ENCODE measurements around the gene RNF31.
A peak's percentile ranks its signal among the peaks of the same experiment; 100 is the strongest.

RNF31 gene

DNA sequence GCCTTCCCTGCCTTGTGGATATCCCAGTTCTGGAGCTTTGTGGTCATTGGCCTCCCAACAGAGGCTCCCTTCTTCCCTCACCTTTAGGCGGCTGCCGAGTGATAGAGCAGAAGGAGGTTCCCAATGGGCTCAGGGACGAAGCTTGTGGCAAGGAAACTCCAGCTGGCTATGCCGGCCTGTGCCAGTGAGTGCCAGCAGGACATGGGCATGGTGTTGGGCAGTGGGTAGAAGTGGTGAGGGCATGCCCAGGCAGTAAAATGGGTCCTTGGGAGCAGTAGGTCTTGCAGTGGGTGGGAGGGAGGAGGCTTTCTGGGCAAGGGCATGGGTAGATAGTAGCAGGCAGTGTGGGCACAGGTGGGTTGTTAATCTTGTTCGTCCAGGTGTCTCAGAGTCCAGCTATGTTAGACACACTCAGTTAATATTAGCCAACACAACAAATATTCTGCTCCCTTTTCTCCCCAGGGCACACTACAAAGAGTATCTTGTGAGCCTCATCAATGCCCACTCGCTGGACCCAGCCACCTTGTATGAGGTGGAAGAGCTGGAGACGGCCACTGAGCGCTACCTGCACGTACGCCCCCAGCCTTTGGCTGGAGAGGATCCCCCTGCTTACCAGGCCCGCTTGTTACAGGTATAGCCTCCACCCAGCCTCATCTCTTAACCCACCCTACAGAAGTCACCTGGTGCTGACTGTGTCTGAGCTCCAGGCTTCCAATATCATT lies 12.6 kb downstream of the RNF31 start:
- DNase-seq (ENCODE audit: low spot score), result no peak

DNA sequence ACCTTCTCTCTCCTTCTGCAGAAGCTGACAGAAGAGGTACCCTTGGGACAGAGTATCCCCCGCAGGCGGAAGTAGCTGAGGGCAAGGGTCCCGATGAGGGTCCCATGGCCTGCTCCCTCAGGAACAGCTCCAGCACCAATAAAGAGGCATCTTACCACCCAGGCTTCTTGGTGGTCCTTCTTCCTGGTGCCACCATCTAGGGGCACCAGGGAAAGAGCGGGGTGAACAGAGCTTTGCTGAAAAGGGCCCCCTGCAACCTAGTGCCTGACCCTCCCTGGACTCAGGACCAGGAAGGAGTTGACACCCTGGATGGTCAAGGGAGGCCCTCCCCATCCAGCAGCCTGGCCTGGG lies 13.2 kb downstream of the RNF31 start:
- no peak for DNase-seq (ENCODE audit: low spot score)

DNA sequence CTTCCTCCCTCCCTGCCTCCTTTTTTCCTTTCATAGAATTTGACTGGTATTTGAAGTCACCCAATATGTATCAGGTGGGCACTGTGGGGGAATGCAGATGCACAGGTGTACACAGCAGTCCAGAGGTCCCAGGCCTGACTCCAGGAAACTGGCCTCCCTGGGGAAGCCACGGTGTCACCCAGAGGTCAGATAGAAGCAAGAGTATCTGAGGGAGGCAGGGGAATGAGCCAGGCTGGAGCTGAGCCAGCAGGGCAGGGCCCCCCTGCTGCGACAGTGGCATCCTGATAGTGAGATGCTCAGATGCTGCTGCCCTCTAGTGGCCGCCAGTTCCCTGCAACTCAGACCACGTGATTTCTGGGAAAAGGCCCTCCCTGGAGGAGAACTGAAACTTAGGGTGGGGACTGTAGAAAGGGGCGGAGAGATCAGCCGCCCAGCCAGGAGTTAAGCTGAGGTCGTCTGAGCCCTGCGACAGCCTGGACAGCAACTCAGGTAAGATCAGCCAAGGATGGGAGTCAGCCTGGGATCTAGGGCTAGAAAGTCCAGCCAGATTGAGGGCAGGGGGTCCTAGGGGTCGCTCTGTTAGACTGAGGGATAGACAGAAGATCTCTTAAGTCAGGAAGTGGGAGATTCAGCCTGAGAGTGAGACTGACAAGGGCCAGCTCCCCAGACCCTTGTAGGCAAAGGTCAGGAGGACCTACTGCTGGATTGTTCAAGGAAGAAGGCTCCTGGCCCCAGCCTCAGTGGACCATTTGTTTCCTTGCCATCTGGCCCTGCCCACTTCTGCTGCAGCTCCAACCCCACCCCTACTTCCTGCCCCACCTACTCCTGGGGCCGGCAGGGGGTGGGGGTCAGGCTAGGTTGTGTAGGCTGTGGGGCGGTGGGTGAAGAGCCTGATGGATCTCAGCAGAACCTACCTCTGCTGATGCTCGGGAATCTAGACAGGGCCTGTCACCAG lies 13.8 kb downstream of the RNF31 start, which contains the start of gene IRF9:
Gene IRF9 (plus strand): TSS at position 416 of the 955 bp plus-strand sequence. CDS start 880 bp downstream, outside the sequence.
- DNase-seq (ENCODE audit: low spot score), result peak; percentile 94

DNA sequence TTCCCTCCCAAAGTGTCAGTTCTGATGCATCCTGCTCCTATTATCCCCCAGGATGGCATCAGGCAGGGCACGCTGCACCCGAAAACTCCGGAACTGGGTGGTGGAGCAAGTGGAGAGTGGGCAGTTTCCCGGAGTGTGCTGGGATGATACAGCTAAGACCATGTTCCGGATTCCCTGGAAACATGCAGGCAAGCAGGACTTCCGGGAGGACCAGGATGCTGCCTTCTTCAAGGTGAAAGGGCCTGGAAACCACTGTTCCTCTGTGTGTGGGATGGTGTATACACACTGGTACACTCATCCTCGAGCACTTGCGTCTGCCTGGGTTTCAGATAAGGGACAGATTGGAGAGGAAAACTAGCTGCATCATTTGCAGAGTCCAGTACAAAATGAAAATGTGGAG lies 14.8 kb downstream of the RNF31 start:
- no peak for DNase-seq (ENCODE audit: low spot score)

DNA sequence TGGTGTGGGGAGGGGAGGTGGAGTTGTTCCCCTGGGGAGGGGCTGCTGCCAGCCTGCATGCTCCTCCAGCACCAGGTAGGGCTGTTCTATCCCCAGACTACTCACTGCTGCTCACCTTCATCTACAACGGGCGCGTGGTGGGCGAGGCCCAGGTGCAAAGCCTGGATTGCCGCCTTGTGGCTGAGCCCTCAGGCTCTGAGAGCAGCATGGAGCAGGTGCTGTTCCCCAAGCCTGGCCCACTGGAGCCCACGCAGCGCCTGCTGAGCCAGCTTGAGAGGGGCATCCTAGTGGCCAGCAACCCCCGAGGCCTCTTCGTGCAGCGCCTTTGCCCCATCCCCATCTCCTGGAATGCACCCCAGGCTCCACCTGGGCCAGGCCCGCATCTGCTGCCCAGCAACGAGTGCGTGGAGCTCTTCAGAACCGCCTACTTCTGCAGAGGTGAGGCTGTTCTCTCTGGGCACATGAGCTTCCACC lies 17.3 kb downstream of the RNF31 start:
- no peak for DNase-seq (ENCODE audit: low spot score)

GRCh38 chr14:24165785-24166184 lies 18.5 kb downstream of the RNF31 start:
- no peak for DNase-seq (ENCODE audit: low spot score)

- DNase-seq (ENCODE audit: low spot score), result no peak
Measured at GRCh38 chr14:24167469-24168114, 20.3 kb downstream of the RNF31 start.

GRCh38 chr14:24171422-24172260 lies 24.3 kb downstream of the RNF31 start, which contains the start of gene REC8:
TSS of gene REC8 (plus strand) at chr14:24172080. CDS start at chr14:24172553, 473 bp downstream.
- peak; percentile 98 for DNase-seq (ENCODE audit: low spot score)

DNA sequence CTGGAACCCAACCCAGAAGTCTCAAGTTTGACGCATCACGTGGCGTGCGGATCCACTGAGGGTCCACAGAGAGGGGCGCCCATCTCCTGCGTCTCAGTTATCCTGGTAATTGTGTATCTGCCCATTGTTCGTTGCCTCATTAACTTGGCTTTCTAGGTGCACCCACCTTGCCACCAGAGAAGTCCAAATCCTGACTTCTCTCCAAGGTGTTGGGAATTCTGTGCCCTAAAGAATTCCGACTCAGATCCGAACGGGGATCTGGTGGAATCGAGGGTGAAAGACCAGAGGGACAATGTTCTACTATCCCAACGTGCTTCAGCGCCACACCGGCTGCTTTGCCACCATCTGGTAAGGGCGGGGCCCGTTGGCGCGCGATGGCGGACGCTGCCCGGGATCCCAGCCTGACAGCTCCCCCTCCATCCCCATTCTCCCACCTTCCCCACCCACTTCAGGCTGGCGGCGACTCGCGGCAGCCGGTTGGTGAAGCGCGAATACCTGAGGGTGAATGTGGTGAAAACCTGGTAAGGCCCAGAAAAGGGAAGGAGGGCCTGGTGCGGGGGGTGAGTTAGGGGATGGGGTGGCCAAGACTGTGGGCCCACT lies 25.1 kb downstream of the RNF31 start:
- DNase-seq (ENCODE audit: low spot score), result no peak

DNA sequence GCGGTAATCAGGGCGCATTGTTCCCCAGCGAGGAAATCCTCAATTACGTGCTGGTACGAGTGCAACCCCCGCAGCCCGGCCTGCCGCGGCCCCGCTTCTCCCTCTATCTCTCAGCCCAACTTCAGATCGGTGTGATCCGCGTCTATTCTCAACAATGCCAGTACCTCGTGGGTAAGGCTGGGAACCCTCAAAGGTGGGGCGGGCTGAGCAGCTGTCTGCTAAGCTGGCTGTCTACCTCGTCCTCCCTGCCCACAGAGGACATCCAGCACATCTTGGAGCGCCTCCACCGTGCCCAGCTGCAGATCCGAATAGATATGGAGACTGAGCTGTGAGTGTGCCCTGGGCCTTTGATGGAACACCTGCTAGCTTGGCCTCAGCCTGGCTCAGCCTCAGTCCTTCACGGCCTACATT lies 25.6 kb downstream of the RNF31 start:
- DNase-seq (ENCODE audit: low spot score), result no peak

DNA sequence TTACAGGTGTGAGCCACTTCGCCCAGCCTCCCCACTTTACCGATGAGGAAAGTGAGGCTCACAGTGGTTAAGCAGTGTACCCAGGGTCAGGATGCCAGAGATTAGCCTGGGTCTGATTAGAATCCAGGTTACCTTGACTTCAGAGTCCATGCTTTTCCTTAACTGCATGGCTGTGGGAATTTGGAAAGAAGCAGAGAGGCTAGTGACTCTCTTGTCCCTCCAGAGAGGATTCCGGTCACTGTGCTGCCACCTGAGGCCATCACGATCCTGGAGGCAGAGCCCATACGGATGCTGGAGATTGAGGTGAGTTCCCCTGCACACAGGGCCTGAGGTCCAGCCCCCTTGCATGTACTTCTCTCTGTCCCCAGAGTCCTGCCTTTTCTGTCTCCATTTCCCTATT lies 29.3 kb downstream of the RNF31 start:
- DNase-seq (ENCODE audit: low spot score), result no peak

GRCh38 chr14:24177041-24177825 lies 29.9 kb downstream of the RNF31 start:
- no peak for DNase-seq (ENCODE audit: low spot score)

- DNase-seq (ENCODE audit: low spot score), result no peak
Measured at GRCh38 chr14:24177891-24178290, 30.6 kb downstream of the RNF31 start.

- DNase-seq (ENCODE audit: low spot score), result no peak
Measured at GRCh38 chr14:24178399-24179178, 31.3 kb downstream of the RNF31 start.

- DNase-seq (ENCODE audit: low spot score), result no peak
Measured at GRCh38 chr14:24179294-24179960, 32.1 kb downstream of the RNF31 start.

DNA sequence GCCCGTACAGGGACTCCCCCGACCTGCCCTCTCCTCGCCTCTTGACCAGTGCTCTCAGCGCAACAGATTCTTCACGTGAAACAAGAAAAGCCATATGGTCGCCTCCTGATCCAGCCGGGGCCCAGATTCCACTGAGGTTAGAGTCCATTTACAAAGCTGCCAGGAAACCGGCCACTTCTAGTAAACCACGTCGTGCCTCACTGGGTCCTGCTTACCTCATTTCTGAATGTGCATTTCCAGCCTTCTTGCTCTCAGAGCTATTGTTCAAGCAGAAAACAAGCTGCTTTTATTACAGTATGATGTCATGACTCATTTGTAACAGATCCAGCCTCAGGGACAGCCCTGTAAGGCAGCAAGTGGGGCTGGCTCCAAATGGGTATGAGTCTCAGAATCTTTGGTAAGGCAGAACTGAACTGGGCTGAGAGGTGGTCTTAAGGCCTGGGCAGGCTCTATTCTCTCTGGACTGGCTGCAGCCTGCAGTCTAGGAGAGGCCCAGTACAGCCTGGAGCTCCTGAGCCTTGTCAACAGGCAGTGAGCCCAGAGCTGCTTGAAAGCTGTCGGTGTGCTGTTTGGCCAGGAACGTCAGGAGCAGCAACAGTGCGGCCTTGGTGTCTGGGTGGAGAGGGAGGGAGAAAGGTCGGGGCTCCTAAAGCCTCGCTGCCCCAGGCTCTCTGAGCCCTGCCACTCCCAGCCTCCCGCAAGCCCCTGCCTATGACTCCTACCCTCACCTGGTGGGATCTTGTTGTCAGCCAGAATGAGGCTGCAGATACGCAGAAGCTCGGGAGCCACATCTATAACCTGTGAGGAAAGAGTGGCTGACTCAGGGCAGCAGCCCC lies 32.9 kb downstream of the RNF31 start:
- DNase-seq (ENCODE audit: low spot score), result peak; percentile 27

DNA sequence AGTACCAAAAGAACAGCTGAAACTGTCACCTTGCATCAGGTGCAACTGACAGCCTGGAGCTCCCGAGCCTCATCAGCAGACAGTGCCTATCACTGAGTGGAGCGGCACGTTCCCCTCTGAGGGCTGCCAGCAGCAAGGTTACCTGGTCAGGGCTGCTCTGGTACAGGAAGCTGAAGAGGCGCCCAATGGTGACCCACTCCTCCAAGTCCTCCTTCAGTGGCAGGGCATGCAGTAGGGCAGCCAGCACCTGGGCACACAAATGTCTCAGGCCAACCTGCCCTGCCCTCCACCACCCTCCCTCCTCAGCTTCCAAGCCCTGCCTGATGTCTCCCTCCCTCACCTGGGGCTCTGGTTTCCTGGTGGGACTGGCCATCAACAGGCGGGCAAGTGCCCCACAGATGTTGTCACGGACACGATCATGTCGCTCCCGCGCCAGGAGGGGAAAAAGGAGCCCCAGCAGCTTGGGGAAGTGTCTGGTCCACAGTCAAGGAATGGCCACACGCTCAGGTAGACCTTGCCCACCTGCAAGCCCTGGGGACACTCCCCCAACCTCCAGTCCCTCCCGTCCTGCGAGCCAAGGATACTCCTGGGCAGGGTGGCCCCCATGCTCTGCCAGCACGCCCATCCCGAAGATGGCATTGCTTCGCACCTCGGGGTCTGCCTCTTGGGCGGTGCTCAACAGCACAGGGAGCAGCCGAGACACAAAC lies 34.2 kb downstream of the RNF31 start:
- DNase-seq (ENCODE audit: low spot score), result no peak

Data from iPS-NIHi11 (cell line).